Gastroesophageal sphincter (tissue), 3 donors: ENCODE data around the gene EEF1AKMT1.

Source experiments
- POLR2A ChIP-seq, 2 donors: fragments of 450-650 bp; IDR thresholded peaks; one replicate each; pipeline ENCODE4 v1.6.1; 2017; ENCODE audit warnings: antibody characterized with exemption in 2 of 2, mild to moderate bottlenecking in 2 of 2, moderate library complexity in 1 of 2
- TF ChIP-seq, protein P1 (sequence below), 4 experiments: fragments of 200-600 bp in 2 of 4; fragments of 450-650 bp in 2 of 4; sonication (generic) in 1 of 4; IDR thresholded peaks; one replicate each; pipeline ENCODE4 v1.5.1; 2017 to 2019; ENCODE audit warnings: antibody characterized with exemption in 4 of 4, mild to moderate bottlenecking in 2 of 4, moderate library complexity in 2 of 4

DNA sequence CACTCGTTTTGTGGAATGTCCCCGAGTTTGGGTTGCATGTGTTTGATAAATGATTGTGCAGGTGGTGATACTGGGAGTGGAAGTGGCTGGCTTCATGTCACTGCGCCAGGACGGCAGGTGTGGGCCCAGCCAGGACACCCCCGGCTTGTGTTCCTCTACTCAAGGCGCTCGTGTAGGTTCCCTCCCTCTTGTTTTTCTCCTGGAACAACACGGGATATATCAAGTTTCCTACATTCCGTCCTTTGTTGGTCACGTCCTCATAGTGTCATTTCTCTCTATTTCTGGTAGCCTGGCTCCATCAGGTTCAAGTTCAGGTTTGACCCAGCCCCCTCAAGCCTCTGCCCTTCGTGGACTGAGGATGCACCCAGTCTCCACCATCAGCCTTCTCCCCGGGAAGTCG is 54.0 kb downstream of the EEF1AKMT1 start:
- TF ChIP-seq, protein P1, sequence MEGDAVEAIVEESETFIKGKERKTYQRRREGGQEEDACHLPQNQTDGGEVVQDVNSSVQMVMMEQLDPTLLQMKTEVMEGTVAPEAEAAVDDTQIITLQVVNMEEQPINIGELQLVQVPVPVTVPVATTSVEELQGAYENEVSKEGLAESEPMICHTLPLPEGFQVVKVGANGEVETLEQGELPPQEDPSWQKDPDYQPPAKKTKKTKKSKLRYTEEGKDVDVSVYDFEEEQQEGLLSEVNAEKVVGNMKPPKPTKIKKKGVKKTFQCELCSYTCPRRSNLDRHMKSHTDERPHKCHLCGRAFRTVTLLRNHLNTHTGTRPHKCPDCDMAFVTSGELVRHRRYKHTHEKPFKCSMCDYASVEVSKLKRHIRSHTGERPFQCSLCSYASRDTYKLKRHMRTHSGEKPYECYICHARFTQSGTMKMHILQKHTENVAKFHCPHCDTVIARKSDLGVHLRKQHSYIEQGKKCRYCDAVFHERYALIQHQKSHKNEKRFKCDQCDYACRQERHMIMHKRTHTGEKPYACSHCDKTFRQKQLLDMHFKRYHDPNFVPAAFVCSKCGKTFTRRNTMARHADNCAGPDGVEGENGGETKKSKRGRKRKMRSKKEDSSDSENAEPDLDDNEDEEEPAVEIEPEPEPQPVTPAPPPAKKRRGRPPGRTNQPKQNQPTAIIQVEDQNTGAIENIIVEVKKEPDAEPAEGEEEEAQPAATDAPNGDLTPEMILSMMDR (IDR thresholded peaks at IDR 0.05): no peak
- no peak for TF ChIP-seq POLR2A (IDR thresholded peaks at IDR 0.05)
